Mononuclear cell (primary cell): ENCODE results near the gene SENP1. TPM values are rescaled to one million over a fixed set of nuclear protein-coding genes. Genes with fewer than 3 reads are reported as not detected.

Experiments used
- H3K27me3 ChIP-seq: 2 replicates; pipeline ENCODE4 v1.6.0; 2011; ENCODE audit warnings: low read length, control low read depth; ENCODE audit not compliant: insufficient read depth
- H3K4me1 ChIP-seq: 2 replicates; pipeline ENCODE4 v1.5.1; 2011; ENCODE audit warnings: mild to moderate bottlenecking, low read length, control low read depth; ENCODE audit not compliant: insufficient read depth
- H3K4me3 ChIP-seq: 2 replicates; pipeline ENCODE4 v1.5.1; 2011; ENCODE audit warnings: mild to moderate bottlenecking, low read length, moderate library complexity
- H3K9me3 ChIP-seq: 2 replicates; pipeline ENCODE4 v1.5.1; 2011; ENCODE audit warnings: low read depth, mild to moderate bottlenecking, control low read depth, low read length
- total RNA-seq: library from RNA; depleted of rRNA; stranded (reverse); fragments of >200 nt; gene quantifications from one replicate; pipeline ENCODE4 v1.2.3, GENCODE V29; 2012

The SENP1 gene
- total RNA-seq, 1 donor = 52.9 TPM

GRCh38 chr12:48026060-48026827 lies 79.6 kb downstream of the SENP1 start:
- Histone ChIP-seq H3K4me3 (no peak overlapping the region), H3K27me3 (peaks cover 5% of the 10 kb centered on the region), H3K4me1 (no peaks in the 10 kb centered on the region), H3K9me3 (no peaks in the 10 kb centered on the region)

DNA sequence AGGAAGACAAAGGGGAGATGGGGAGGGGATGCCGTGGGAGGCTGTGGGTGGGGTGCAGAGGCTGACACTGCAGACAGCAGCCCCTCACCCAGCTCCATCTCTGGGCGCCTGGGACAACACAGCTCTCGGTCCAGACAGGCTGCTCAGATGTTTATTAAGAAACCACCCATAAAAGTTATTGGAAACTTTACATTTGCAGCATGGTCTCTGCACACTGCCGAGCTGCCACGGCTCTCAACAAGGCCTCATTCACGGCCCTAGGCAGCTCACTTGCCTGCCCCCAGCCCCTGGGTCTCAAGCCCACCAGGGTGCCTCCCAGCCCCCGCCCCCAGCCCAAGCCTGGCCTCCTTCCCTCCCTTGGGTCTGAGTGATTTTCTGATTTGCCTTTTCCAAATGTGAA lies 80.6 kb downstream of the SENP1 start:
- H3K4me3 ChIP-seq = no peak overlapping the region
- H3K27me3 ChIP-seq = peaks cover 6% of the 10 kb centered on the region
- H3K9me3 ChIP-seq = no peaks in the 10 kb centered on the region
- no peaks in the 10 kb centered on the region for H3K4me1 ChIP-seq

GRCh38 chr12:48024735-48025134 lies 81.1 kb downstream of the SENP1 start:
- no peaks in the 10 kb centered on the region for H3K9me3 ChIP-seq
- H3K4me1 ChIP-seq = no peaks in the 10 kb centered on the region
- H3K27me3 ChIP-seq = peaks cover 6% of the 10 kb centered on the region
- no peak overlapping the region for H3K4me3 ChIP-seq

- no peak overlapping the region for H3K4me3 ChIP-seq
- H3K9me3 ChIP-seq = no peaks in the 10 kb centered on the region
- no peaks in the 10 kb centered on the region for H3K4me1 ChIP-seq
- H3K27me3 ChIP-seq = peaks cover 10% of the 10 kb centered on the region
These were observed 82.5 kb downstream of the SENP1 start for GRCh38 chr12:48023386-48023785.

GRCh38 chr12:48022676-48023385 lies 83.0 kb downstream of the SENP1 start:
- H3K4me1 ChIP-seq = no peaks in the 10 kb centered on the region
- H3K27me3 ChIP-seq = peaks cover 12% of the 10 kb centered on the region
- H3K9me3 ChIP-seq = no peaks in the 10 kb centered on the region
- H3K4me3 ChIP-seq = no peak overlapping the region

DNA sequence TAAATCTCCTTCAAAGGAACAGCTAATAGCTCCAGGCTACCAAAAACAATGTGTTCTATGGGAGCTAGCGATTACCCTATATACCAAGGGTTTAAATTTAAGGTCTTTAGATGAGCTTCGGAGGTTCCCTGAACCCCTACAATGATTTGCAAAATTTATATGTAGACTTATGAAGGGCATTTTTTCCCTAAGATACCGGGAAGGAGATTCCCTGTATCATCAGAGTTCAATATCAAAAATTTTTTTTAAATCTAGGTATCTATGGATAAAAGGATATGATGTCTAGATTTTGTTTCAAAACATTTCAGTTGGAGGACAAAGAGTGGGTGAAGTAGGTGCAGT lies 83.7 kb downstream of the SENP1 start:
- no peaks in the 10 kb centered on the region for H3K4me1 ChIP-seq
- peaks cover 12% of the 10 kb centered on the region for H3K27me3 ChIP-seq
- H3K4me3 ChIP-seq = no peak overlapping the region
- H3K9me3 ChIP-seq = no peaks in the 10 kb centered on the region

GRCh38 chr12:48021485-48022179 lies 84.2 kb downstream of the SENP1 start:
- Histone ChIP-seq H3K4me3 (no peak overlapping the region), H3K9me3 (no peaks in the 10 kb centered on the region), H3K27me3 (peaks cover 12% of the 10 kb centered on the region), H3K4me1 (no peaks in the 10 kb centered on the region)

GRCh38 chr12:48019639-48020265 lies 86.1 kb downstream of the SENP1 start:
- H3K9me3 ChIP-seq = no peaks in the 10 kb centered on the region
- peaks cover 12% of the 10 kb centered on the region for H3K27me3 ChIP-seq
- no peaks in the 10 kb centered on the region for H3K4me1 ChIP-seq
- no peak overlapping the region for H3K4me3 ChIP-seq

- Histone ChIP-seq H3K9me3 (no peaks in the 10 kb centered on the region), H3K4me3 (no peak overlapping the region), H3K27me3 (peaks cover 15% of the 10 kb centered on the region), H3K4me1 (no peaks in the 10 kb centered on the region)
These were observed 87.3 kb downstream of the SENP1 start for GRCh38 chr12:48018618-48018995.

DNA sequence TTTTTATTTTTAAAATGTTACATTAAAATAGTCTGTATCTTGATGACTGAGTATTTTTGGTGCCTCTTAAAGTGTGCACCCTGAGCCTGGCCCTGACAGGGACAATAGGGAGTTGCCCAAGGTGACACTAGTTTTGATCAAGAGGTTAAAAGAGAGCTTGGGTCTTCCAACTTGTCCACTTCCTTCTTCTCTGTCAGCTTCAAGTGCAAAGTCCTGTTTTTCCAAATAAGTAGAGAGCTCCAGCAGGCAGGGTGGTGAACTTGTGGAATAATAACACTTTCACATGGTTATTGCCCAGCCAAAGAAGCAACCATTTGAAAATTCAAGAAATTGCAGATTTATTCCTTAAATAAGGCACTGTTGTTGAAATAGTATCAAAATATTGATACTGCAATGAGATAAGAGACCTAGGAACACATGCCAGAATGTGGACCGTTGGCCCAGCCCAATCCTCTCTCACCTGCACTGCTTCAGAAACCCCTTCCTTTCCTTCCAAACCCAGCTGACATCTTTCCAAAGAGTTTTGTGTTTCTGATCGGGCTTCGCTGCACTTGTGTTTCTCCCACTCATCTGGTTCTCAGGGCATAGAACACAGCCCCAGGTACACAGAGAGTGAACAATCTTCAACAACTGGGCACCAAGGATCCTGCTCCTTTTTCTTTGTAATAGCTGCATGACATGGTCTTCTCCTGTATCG lies 87.8 kb downstream of the SENP1 start:
- peaks cover 15% of the 10 kb centered on the region for H3K27me3 ChIP-seq
- no peaks in the 10 kb centered on the region for H3K9me3 ChIP-seq
- no peaks in the 10 kb centered on the region for H3K4me1 ChIP-seq
- no peak overlapping the region for H3K4me3 ChIP-seq

- Histone ChIP-seq H3K4me1 (no peaks in the 10 kb centered on the region), H3K27me3 (peaks cover 15% of the 10 kb centered on the region), H3K4me3 (no peak overlapping the region), H3K9me3 (no peaks in the 10 kb centered on the region)
These were observed 88.4 kb downstream of the SENP1 start for GRCh38 chr12:48017496-48017895.

- peaks cover 14% of the 10 kb centered on the region for H3K27me3 ChIP-seq
- H3K4me3 ChIP-seq = no peak overlapping the region
- H3K9me3 ChIP-seq = no peaks in the 10 kb centered on the region
- no peaks in the 10 kb centered on the region for H3K4me1 ChIP-seq
These were observed 89.4 kb downstream of the SENP1 start for GRCh38 chr12:48016373-48017020.

- H3K9me3 ChIP-seq = no peaks in the 10 kb centered on the region
- no peaks in the 10 kb centered on the region for H3K4me1 ChIP-seq
- no peak overlapping the region for H3K4me3 ChIP-seq
- peaks cover 11% of the 10 kb centered on the region for H3K27me3 ChIP-seq
These were observed 89.9 kb downstream of the SENP1 start for GRCh38 chr12:48015954-48016353.

DNA sequence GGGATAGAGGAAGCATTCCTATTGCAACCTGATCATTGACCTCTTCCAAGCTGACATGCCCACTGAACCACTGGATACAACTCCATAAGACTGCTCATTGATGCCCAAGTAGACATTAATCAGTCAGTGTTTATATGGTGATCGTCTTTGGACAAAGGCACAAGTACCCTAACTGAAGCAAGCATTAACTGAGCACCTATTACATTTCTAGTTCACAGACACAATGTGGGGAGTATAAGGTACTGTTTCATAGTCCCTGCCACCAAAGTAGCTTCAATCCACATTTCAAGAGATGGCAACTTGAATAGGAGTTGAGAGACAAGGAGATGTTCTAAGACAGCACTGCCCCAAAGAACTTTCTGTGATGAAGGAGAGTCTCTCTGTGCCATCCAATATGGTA lies 90.8 kb downstream of the SENP1 start:
- Histone ChIP-seq H3K27me3 (peaks cover 11% of the 10 kb centered on the region), H3K9me3 (no peaks in the 10 kb centered on the region), H3K4me1 (no peaks in the 10 kb centered on the region), H3K4me3 (no peak overlapping the region)
